Pulmonary artery endothelial cell (primary cell): ENCODE data around the gene NPY4R2. TPM values are rescaled to one million over a fixed set of nuclear protein-coding genes. Genes with fewer than 3 reads are reported as not detected.

Experiments used
- total RNA-seq: library from RNA; depleted of rRNA; stranded (reverse); fragments of >200 nt; gene quantifications from 2 replicates; pipeline ENCODE4 v1.2.3, GENCODE V29; 2014

NPY4R2 gene
- total RNA-seq, 1 donor from 2014 or later = not detected

Other genes starting within 250 kb of the NPY4R2 start
- gene SYT15B, start 155.1 kb upstream of the NPY4R2 start, total RNA-seq = not detected in 2 replicates
- not detected in 2 replicates for gene FAM25C, start 81.1 kb downstream of the NPY4R2 start, total RNA-seq